Spleen (tissue), 7 donors: ENCODE results near the gene MON1B.

ENCODE experiments used
- CTCF ChIP-seq, 11 experiments: fragments of 200-600 bp in 7 of 11; fragments of 450-650 bp in 4 of 11; sonication (generic) in 4 of 11; IDR thresholded peaks in 8 of 11; conservative IDR thresholded peaks in 3 of 11; 1 replicate in 7 of 11; 2 replicates in 4 of 11; pipeline versions ENCODE4 v1.4.0 to v1.8.0; 2016 to 2021; ENCODE audit warnings: antibody characterized with exemption in 11 of 11, inconsistent platforms in 4 of 11, mild to moderate bottlenecking in 1 of 11
- POLR2A ChIP-seq, 3 donors: fragments of 450-650 bp; IDR thresholded peaks; one replicate each; pipeline ENCODE4 v1.5.1; 2017; ENCODE audit warnings: antibody characterized with exemption in 3 of 3, mild to moderate bottlenecking in 1 of 3
- POLR2AphosphoS5 ChIP-seq, 3 donors: sonication (generic); formaldehyde crosslinking; IDR thresholded peaks; one replicate each; pipeline ENCODE4 v1.5.1; 2017; ENCODE audit warnings: antibody characterized with exemption in 3 of 3
- donor health status: DM: no; HTN: no; CAD: no; lungs with moderate emphysema.
- donor health status: DM: no; HTN: no; CAD: no.
- donor health status: DM: no; HTN: no; CAD: no.

- TF ChIP-seq POLR2A (IDR thresholded peaks at IDR 0.05) (no peak), CTCF (IDR thresholded peaks at IDR 0.05 in 8 of 11, conservative IDR thresholded peaks at IDR 0.05 in 3 of 11) (no peak), POLR2AphosphoS5 (IDR thresholded peaks at IDR 0.05) (no peak)
Observed at GRCh38 chr16:77157346-77158058, 33.5 kb upstream of the MON1B start.
